HG02870 (cell line): ENCODE results near the gene PIK3C2G.

Source experiments
- ATAC-seq: cut with Tn5 transposase; IDR thresholded peaks from one replicate; pipeline ENCODE4 v1.9.1; 2021; ENCODE audit warnings: mild to moderate bottlenecking, moderate library complexity; ENCODE audit not compliant: unreplicated experiment

Gene PIK3C2G

GRCh38 chr12:18551701-18552100 is 290.4 kb downstream of the PIK3C2G start:
- ATAC-seq, result no peak

- ATAC-seq, result no peak
Observed at GRCh38 chr12:18552829-18553228, 291.5 kb downstream of the PIK3C2G start.

GRCh38 chr12:18556161-18556560 is 294.8 kb downstream of the PIK3C2G start:
- ATAC-seq, result no peak

GRCh38 chr12:18559242-18559641 is 297.9 kb downstream of the PIK3C2G start:
- ATAC-seq, result no peak

- no peak for ATAC-seq
Observed at GRCh38 chr12:18562531-18562930, 301.2 kb downstream of the PIK3C2G start.

- ATAC-seq, result no peak
Observed at GRCh38 chr12:18564306-18564705, 303.0 kb downstream of the PIK3C2G start.

GRCh38 chr12:18567787-18568186 is 306.5 kb downstream of the PIK3C2G start:
- no peak for ATAC-seq

- ATAC-seq, result no peak
Observed at GRCh38 chr12:18570543-18570942, 309.2 kb downstream of the PIK3C2G start.

- no peak for ATAC-seq
Observed at GRCh38 chr12:18576104-18576626, 314.8 kb downstream of the PIK3C2G start.

- no peak for ATAC-seq
Observed at GRCh38 chr12:18576648-18577047, 315.3 kb downstream of the PIK3C2G start.

GRCh38 chr12:18578191-18578590 is 316.9 kb downstream of the PIK3C2G start:
- ATAC-seq, result no peak

GRCh38 chr12:18580291-18580690 is 319.0 kb downstream of the PIK3C2G start:
- ATAC-seq, result no peak

GRCh38 chr12:18580706-18581105 is 319.4 kb downstream of the PIK3C2G start:
- no peak for ATAC-seq

GRCh38 chr12:18581232-18581962 is 320.1 kb downstream of the PIK3C2G start:
- ATAC-seq, result no peak

GRCh38 chr12:18583655-18584054 is 322.3 kb downstream of the PIK3C2G start:
- no peak for ATAC-seq

- ATAC-seq, result no peak
Observed at GRCh38 chr12:18586581-18586980, 325.3 kb downstream of the PIK3C2G start.

GRCh38 chr12:18589316-18589715 is 328.0 kb downstream of the PIK3C2G start:
- ATAC-seq, result no peak

- ATAC-seq, result no peak
Observed at GRCh38 chr12:18591473-18591872, 330.2 kb downstream of the PIK3C2G start.

- no peak for ATAC-seq
Observed at GRCh38 chr12:18595412-18595811, 334.1 kb downstream of the PIK3C2G start.

- no peak for ATAC-seq
Observed at GRCh38 chr12:18601962-18602361, 340.6 kb downstream of the PIK3C2G start.

- ATAC-seq, result no peak
Observed at GRCh38 chr12:18612971-18613370, 351.7 kb downstream of the PIK3C2G start.

GRCh38 chr12:18620986-18621385 is 359.7 kb downstream of the PIK3C2G start:
- no peak for ATAC-seq

- ATAC-seq, result no peak
Observed at GRCh38 chr12:18629445-18629844, 368.1 kb downstream of the PIK3C2G start.
